A673 (cell line): ENCODE measurements around the gene YRDC. TPM values are rescaled to one million over a fixed set of nuclear protein-coding genes. Genes with fewer than 3 reads are reported as not detected.

Experiments
- BruUV-seq: library from RNA; stranded (reverse); fragments of 400-500 nt; replicated peaks from 2 replicates; lab custom pipeline; 2021; lab: Mats Ljungman, UMichigan
- CTCF ChIA-PET: fragments of 300-600 bp; sonication (Branson Sonifier 250); formaldehyde crosslinking; loops from one replicate; lab custom pipeline; 2022; ENCODE audit warnings: antibody characterized with exemption; lab: Charles Lee
- POLR2A ChIA-PET: fragments of 300-600 bp; sonication (Branson Sonifier 250); formaldehyde crosslinking; loops from one replicate; lab custom pipeline; 2022; ENCODE audit warnings: antibody characterized with exemption; ENCODE audit not compliant: low non-redundant PET; lab: Charles Lee
- DNase-seq: peaks from one replicate; pipeline ENCODE4 v3.0.0-alpha.2; 2015; ENCODE audit warnings: low spot score
- H3K27ac ChIP-seq: fragments of 200-600 bp; sonication (generic); 2 replicates; pipeline ENCODE4 v1.5.1; 2016; ENCODE audit warnings: mixed run types, low read depth, mild to moderate bottlenecking, mixed read lengths, antibody characterized with exemption, low read length; ENCODE audit not compliant: poor library complexity, severe bottlenecking
- H3K27me3 ChIP-seq: fragments of 200-600 bp; sonication (generic); replicated peaks from 2 replicates; pipeline ENCODE4 v1.6.1; 2017; ENCODE audit warnings: mixed run types, low read depth, mild to moderate bottlenecking, mixed read lengths, antibody characterized with exemption, low read length; ENCODE audit not compliant: insufficient read depth, poor library complexity
- H3K36me3 ChIP-seq: fragments of 200-600 bp; sonication (generic); 2 replicates; pipeline ENCODE4 v1.6.1; 2016; ENCODE audit warnings: mixed run types, mild to moderate bottlenecking, mixed read lengths, antibody characterized with exemption, low read length; ENCODE audit not compliant: insufficient read depth, poor library complexity, severe bottlenecking
- H3K4me1 ChIP-seq: fragments of 200-600 bp; sonication (generic); 2 replicates; pipeline ENCODE4 v1.6.1; 2017; ENCODE audit warnings: mixed run types, mild to moderate bottlenecking, mixed read lengths, antibody characterized with exemption, low read length; ENCODE audit not compliant: insufficient read depth, poor library complexity, severe bottlenecking
- H3K4me3 ChIP-seq: fragments of 200-600 bp; sonication (generic); 2 replicates; pipeline ENCODE4 v1.5.1; 2016; ENCODE audit warnings: low read depth, mixed run types, mild to moderate bottlenecking, mixed read lengths, low read length; ENCODE audit not compliant: poor library complexity, severe bottlenecking
- H3K9me3 ChIP-seq: fragments of 200-600 bp; sonication (generic); 2 replicates; pipeline ENCODE4 v1.6.1; 2016; ENCODE audit warnings: mixed run types, low read depth, mild to moderate bottlenecking, mixed read lengths, antibody characterized with exemption, low read length; ENCODE audit not compliant: poor library complexity, severe bottlenecking
- CTCF ChIP-seq: fragments of 300-800, 200-600 bp; sonication (generic); conservative IDR thresholded peaks from 2 replicates; pipeline ENCODE4 v1.5.1; 2017; ENCODE audit warnings: low read depth, mild to moderate bottlenecking, antibody characterized with exemption, low read length, moderate library complexity, mixed read lengths
- EZH2 ChIP-seq: fragments of 200-600 bp; sonication (generic); IDR thresholded peaks from 2 replicates; pipeline ENCODE4 v1.6.1; 2017; ENCODE audit warnings: borderline replicate concordance, low read depth, mild to moderate bottlenecking, mixed read lengths, antibody characterized with exemption, low read length; ENCODE audit not compliant: poor library complexity, severe bottlenecking
- intact Hi-C: fragments of 100-400 bp; cut with micrococcal nuclease; formaldehyde crosslinking; loops from one replicate; pipeline ENCODE4 v1.10.0; 2022; ENCODE audit not compliant: unreplicated experiment
- total RNA-seq: library from RNA; stranded (reverse); gene quantifications from 2 replicates; pipeline ENCODE4 v1.2.3, GENCODE V29; 2021

The YRDC gene
- total RNA-seq, 1 experiment from 2014 or later, result 38.5 TPM

- Histone ChIP-seq H3K27ac (no peak within 1 kb of the TSS), H3K36me3 (no peaks in the 10 kb centered on the region), H3K27me3 (peaks cover 20% of the 10 kb centered on the region), H3K4me1 (no peaks in the 10 kb centered on the region), H3K4me3 (peak within 1 kb of the TSS; percentile 51), H3K9me3 (no peaks in the 10 kb centered on the region)
- POLR2A ChIA-PET, result no interaction called here
- CTCF ChIA-PET, result no interaction called here
- no TSS peak for BruUV-seq
- TF ChIP-seq EZH2, result no peak
- no peak for TF ChIP-seq CTCF
- intact Hi-C loops, result loop anchor here (10.0 kb wide), 1 partner anchor 49 kb away; no protein-coding TSS in a partner anchor
- peak; percentile 73 for DNase-seq
Observed at GRCh38 chr1:37793773-37794371, 14.1 kb downstream of the YRDC start, which contains the start of gene MANEAL. TSS of gene MANEAL (plus strand) at chr1:37793847. CDS start at chr1:37794183, 336 bp downstream.

GRCh38 chr1:37792943-37793686 is 14.9 kb downstream of the YRDC start:
- no peak for DNase-seq
- Histone ChIP-seq H3K4me1 (no peaks in the 10 kb centered on the region), H3K36me3 (no peaks in the 10 kb centered on the region), H3K4me3 (no peak overlapping the region), H3K9me3 (no peaks in the 10 kb centered on the region), H3K27me3 (peaks cover 27% of the 10 kb centered on the region), H3K27ac (no peak overlapping the region)
- intact Hi-C loops, result loop anchor here (10.0 kb wide), 1 partner anchor 48 kb away; no protein-coding TSS in a partner anchor
- ChIA-PET POLR2A (no interaction called here), CTCF (no interaction called here)
- no TSS peak for BruUV-seq
- TF ChIP-seq EZH2 (no peak), CTCF (no peak)

GRCh38 chr1:37782491-37782890 is 25.5 kb downstream of the YRDC start:
- no TSS peak for BruUV-seq
- no peak for DNase-seq
- no peak for TF ChIP-seq EZH2
- intact Hi-C loops, result no loop called here
- Histone ChIP-seq H3K4me3 (no peak overlapping the region), H3K27ac (no peak overlapping the region), H3K36me3 (no peaks in the 10 kb centered on the region), H3K27me3 (peaks cover 64% of the 10 kb centered on the region), H3K4me1 (no peaks in the 10 kb centered on the region), H3K9me3 (no peaks in the 10 kb centered on the region)
- ChIA-PET CTCF (no interaction called here), POLR2A (no interaction called here)
